HG03571 (cell line): Measurements from ENCODE around the gene LMCD1.
"Not testable (repeated sequence)": the region's sequence is repeated elsewhere in the genome, so short reads cannot be mapped to it uniquely, and the experiment has no call there.

ENCODE experiments used
- ATAC-seq: cut with Tn5 transposase; IDR thresholded peaks from one replicate; pipeline ENCODE4 v1.9.1; 2021; ENCODE audit not compliant: unreplicated experiment

Gene LMCD1

DNA sequence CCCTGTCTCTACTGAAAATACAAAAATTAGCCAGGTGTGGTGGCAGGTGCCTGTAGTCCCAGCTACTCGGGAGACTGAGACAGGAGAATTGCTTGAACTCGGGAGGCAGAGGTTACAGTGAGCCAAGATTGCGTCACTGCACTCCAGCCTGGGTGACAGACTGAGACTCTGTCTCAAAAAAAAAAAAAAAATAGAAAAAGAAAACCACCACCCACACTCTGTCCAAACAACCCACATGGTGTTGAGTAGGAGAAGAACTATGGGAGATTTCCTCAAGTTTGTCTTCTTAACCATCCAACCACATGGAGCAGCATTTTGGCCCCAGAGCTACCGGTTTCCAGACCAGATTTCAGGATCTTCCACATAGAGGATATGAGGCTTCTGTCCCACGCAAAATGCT is 78.8 kb downstream of the LMCD1 start:
- ATAC-seq: not testable (repeated sequence)

DNA sequence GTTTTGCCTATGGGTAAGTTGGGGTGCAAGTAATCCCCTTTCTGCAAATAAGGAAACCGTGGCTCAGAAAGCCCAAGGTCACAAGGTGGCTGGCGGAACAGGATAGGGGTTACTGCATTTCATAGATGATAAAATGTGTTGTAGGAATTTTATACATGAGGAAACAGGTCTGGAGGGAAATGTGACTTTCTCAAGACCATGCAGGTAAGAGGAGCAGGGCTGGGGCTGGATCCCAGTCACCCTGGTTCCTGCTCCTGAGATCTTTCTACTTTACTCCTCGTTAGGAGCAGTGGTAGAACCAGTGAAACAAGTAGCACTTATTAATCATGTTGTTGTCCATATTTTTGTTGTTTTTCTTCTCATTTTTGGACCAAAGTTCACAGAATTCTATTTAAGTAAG is 79.8 kb downstream of the LMCD1 start:
- no peak for ATAC-seq

DNA sequence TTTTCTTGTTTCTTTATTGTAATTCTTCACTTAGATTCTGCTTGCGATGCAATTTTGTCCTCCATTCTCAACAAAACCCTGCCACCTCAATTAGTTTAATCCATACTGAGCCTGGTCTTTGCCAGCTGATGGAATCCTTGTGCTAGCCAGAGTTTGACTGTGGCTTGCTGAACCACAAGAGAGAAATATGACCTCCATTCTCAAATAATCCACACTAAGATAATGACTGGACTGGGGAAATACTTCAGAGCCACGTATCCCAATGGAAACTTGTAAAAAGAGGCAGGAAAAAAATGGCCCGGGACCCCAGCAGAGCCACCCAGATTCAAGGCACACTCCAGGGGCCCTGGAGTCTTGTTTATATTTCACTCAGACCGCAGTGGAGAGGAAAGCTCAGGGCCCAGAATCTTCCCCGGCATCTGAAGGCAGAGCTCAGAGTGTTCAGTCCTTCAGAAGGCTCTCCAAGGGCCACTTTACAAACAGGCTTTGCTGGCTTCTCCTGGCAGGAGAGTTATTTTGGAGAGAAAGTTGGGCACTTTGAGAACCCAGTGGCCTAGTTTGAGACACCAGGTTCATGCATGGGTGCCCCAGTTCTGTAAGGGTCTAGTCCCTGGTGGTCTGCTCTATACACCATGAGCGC is 80.3 kb downstream of the LMCD1 start:
- no peak for ATAC-seq

GRCh38 chr3:8584661-8585060 is 83.0 kb downstream of the LMCD1 start:
- no peak for ATAC-seq

GRCh38 chr3:8589880-8590556 is 88.4 kb downstream of the LMCD1 start:
- ATAC-seq: no peak

DNA sequence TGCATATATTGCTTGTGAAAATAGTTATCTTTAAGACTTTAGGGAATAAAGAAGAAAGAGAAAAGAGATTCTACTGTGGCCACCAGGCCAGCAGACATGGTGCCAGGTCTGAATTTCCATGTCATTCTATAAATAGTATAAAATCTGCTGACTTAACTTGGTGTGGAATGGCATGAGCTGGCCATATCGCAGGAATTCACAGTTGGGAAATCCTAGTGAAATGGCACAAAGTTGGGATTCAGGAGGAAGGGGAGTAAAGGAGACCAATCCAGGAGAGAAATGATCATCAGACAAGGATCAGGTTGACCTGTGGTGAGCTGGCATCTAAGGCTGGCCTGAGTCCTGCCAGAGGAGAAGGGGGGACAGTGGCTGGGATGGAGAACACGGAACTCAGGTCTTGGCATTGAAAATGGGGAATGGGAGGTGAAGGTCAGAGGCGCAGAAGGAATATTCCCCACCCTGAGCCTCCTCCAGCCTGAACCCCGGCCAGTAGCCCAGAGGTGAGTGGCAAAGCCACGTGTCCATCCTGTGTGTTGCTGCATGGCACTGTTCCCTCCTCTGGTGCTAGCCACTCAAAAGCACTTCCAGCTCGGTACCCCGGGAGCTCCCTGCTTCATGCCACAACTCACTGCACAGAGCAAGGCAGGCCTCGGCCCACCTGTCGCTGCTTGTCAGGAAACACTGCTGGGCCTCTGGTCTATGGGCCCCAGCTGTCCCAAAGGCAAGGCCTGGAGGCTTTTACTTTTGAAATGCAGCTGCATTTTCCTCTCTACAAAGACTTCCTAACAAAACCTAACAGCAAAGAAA is 91.6 kb downstream of the LMCD1 start:
- ATAC-seq: no peak

DNA sequence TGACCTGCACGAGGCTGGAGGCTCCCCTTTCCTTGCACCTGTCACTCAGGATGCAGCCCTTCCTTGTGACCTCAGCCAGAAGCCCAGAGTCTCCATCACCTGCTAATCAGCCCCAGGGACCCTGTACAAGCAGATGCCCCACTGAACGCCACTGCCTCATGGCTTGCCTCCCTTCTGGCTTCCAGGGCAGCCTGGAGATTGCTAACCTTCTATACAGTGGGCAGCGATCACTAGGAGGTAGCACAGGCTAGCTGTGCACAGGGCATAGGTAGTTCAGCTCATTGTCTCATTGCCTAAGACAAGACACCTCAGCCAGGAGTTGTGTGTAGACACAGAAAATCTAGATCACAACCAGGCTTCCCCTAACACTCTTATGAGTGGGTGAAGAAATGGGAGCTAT is 93.6 kb downstream of the LMCD1 start:
- ATAC-seq: no peak

- ATAC-seq: no peak
Observed at GRCh38 chr3:8595695-8596115, 94.1 kb downstream of the LMCD1 start.

- no peak for ATAC-seq
Observed at GRCh38 chr3:8596321-8597218, 94.9 kb downstream of the LMCD1 start.

DNA sequence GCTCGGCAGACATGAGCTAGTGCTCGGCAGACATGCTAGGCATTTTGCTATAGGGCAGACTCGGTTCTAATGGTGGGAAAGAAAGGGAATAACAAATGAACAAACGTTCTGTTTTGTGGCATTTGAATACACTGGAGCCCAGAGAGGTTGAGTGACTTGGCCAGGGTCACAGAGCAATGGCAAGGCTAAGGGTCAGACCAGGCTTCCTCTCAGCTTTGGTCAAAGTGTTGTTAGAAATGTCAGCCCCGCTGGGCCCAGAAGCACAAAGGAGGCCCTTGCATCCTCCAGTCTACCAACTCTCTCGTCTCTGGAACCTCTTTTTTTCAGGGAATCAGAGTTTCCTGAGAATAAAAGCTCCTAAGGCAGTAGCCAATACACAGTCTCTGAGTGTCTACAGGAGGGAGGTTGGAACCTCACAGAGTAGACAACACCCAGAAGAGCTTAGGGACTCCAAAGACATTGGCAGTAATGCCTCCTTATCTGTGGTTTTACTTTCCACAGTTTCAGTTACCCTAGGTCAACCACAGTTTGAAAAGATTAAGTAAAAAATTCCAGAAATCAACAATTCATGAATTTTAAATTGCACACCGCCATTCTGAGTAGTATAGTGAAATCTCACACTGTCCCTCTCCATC is 95.7 kb downstream of the LMCD1 start:
- ATAC-seq: no peak

DNA sequence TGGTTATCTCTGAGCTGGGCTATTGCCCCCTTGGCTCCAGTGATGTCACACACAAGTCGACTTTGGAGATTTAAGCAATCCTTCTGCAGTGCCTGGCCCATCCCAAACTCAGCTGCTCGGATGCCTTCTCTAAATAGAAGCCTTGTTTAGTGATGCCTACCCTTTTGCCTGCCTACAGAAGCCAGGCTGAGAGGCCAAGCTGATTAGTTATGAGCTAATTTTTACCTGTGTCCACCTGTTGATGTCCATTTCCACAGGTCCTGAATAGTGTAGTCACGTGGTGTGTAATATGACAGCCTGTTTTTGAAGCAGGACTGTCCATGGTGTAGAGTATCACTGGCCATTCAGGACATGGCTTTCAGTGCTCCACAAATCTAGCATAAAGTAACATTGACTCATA is 97.5 kb downstream of the LMCD1 start:
- ATAC-seq: no peak

DNA sequence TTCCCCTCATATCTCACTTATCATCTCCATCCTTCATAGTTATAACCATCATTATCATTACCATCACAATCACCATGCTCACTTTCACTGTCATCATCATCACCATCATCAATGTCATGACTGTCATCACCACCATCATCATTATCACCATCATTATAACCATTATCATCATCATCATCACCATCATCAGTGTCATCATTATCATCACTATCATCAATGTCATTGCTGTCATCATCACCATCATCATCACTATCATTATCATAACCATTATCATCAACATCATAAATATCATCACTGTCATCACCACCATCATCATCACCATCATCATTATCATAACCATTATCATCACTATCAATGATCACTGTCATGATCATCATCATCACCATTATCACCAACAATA is 98.8 kb downstream of the LMCD1 start:
- ATAC-seq: no peak

- no peak for ATAC-seq
Observed at GRCh38 chr3:8603115-8603710, 101.6 kb downstream of the LMCD1 start.

GRCh38 chr3:8604006-8604405 is 102.4 kb downstream of the LMCD1 start:
- ATAC-seq: no peak

- no peak for ATAC-seq
Observed at GRCh38 chr3:8604988-8605387, 103.4 kb downstream of the LMCD1 start.

DNA sequence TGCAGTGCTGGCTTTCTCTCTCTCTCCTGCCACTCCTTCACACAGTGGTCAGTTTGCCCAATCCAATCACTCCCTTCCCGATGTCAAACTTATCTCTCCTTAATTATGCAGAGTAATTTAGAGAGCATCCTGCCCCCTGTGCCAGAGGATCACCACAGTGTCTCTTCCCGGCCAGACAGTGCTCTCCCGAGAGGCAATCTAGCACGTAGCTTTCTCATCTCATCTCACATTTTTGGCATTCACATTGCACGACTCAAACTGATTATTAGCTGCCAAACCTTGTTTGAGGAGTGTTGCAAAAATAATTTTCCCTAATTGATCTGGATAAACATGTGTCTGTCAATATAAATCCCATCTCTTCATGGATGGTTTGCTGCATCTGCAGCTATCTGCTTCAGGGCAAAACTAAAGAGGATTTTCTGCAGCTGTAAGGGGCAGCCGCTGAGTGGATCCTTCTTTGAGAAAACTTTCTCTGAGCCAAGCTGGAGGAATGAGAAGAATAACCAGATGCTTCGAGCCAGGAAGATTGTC is 105.1 kb downstream of the LMCD1 start:
- ATAC-seq: no peak

DNA sequence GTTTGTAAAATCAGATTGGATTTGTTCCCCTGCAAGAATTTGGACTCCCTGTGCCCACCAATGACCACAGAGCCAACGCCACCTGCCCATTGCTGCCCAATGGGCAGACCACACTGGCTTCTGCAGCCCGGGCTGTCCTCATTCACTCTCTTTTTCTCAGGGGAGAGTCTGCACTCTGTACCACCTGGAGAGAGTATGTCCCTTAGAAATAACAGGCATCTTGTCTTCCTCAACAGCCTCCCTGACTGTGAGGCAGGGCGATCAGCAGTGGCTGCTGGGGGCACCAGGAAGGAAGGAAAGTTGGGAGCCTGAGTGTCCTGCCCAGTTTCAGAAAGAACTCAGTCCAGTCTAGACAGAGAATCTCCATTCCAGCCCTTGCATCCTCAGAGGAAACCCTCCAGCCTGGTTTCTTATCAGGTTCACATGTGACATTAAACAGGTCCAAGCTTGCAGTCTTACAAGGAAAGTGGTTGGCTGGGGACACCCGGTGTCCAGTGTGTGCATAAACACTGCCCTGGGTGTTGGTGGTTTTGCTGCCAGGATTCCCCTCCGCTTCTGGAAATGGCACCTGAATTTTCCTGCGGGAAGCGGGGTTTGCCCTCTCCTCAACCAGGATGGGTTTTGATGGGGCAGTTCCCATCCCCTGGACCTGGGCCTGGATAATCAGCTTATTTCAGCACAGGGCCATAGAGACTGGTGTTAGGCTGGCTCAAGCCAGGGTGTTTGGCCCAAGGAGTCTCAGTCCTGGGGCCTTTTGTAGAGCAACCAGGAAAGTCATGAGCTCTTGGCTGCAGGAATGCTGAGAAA is 105.8 kb downstream of the LMCD1 start:
- ATAC-seq: no peak

DNA sequence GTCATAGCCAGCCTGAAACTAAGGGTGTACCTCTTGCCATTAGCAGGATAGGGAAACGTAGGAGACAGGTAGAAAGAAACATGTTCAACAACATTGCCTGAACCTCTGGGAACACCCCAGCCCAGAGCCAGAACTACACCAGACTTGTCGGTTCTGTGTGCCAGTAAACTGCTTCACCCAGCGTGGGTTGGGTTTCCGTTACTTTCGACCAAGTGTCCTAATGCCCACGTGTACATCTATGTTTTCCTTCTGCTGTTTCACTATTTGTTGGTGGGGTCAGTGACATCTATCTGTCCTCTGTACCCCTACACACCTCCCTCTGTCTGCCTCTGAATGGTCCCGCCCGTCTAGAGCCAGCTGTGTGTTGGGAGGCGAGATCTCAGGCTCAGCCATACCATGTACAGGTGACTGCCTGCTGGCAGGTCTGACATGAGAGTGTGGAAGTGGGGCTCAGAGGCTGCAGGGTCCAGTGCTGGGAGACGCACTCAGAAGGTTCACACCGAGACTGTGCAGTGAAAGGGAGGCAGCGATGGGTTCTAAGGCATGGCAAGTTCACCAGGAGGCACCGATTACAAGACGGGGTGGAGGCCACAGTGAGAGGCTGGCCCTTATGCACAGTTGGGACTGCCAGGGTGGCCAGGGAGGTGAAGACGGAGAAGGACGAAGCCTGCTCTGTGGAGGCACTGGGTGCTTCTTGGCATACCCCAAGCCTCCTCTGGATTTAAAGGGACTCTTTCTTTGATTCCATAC is 106.6 kb downstream of the LMCD1 start:
- no peak for ATAC-seq
